Common myeloid progenitor, CD34-positive (primary cell): ENCODE measurements around the gene ANKMY1.
A peak's percentile ranks its signal among the peaks of the same experiment; 100 is the strongest.

Source experiments
- CTCF ChIA-PET: fragments of 350-600 bp; sonication (Branson Sonifier 250); formaldehyde crosslinking; loops from one replicate; lab custom pipeline; 2021; ENCODE audit warnings: antibody characterized with exemption; lab: Charles Lee
- POLR2A ChIA-PET: fragments of 350-600 bp; sonication (Branson Sonifier 250); formaldehyde crosslinking; loops from one replicate; lab custom pipeline; 2021; ENCODE audit warnings: antibody characterized with exemption; lab: Charles Lee
- DNase-seq, 3 donors: peaks; one replicate each; pipeline versions ENCODE4 v3.0.0 to v3.0.0-alpha.2; 2013
- H3K27ac ChIP-seq, 2 experiments: 1 replicate in 1 of 2; 2 replicates in 1 of 2; pipeline ENCODE4 v1.7.0; 2013; ENCODE audit warnings: inconsistent platforms in 2 of 2, low read length in 2 of 2, mild to moderate bottlenecking in 2 of 2, low read depth in 1 of 2, moderate library complexity in 1 of 2; ENCODE audit not compliant: severe bottlenecking in 2 of 2, insufficient read depth in 1 of 2, poor library complexity in 1 of 2
- H3K27me3 ChIP-seq, 5 experiments: replicated peaks in 2 of 5; 1 replicate in 3 of 5; 2 replicates in 2 of 5; pipeline versions ENCODE4 v1.6.1 to v1.7.0; 2013; ENCODE audit warnings: low read length in 4 of 5, mild to moderate bottlenecking in 2 of 5, moderate library complexity in 2 of 5, inconsistent platforms in 1 of 5; ENCODE audit not compliant: insufficient read depth in 5 of 5, control insufficient read depth in 4 of 5
- H3K36me3 ChIP-seq, 4 experiments: 1 replicate in 2 of 4; 2 replicates in 2 of 4; pipeline versions ENCODE4 v1.6.1 to v1.7.0; 2013; ENCODE audit warnings: low read length in 3 of 4, control low read depth in 1 of 4, mild to moderate bottlenecking in 1 of 4; ENCODE audit not compliant: control insufficient read depth in 4 of 4, insufficient read depth in 4 of 4
- H3K4me1 ChIP-seq, 4 experiments: 1 replicate in 3 of 4; 2 replicates in 1 of 4; pipeline versions ENCODE4 v1.6.1 to v1.7.1; 2013; ENCODE audit warnings: low read length in 3 of 4, mild to moderate bottlenecking in 3 of 4, control low read depth in 1 of 4, inconsistent platforms in 1 of 4, moderate library complexity in 1 of 4; ENCODE audit not compliant: control insufficient read depth in 4 of 4, insufficient read depth in 4 of 4; ENCODE audit errors: control extremely low read depth in 1 of 4
- H3K4me3 ChIP-seq, 7 experiments: 1 replicate in 4 of 7; 2 replicates in 3 of 7; pipeline versions ENCODE4 v1.5.1 to v1.7.0; 2013; ENCODE audit warnings: mild to moderate bottlenecking in 7 of 7, low read length in 6 of 7, moderate library complexity in 6 of 7, inconsistent platforms in 2 of 7, low read depth in 2 of 7, control low read depth in 1 of 7; ENCODE audit not compliant: insufficient read depth in 4 of 7, control insufficient read depth in 1 of 7; ENCODE audit errors: extremely low read depth in 1 of 7
- H3K9me3 ChIP-seq, 5 experiments: 1 replicate in 4 of 5; 2 replicates in 1 of 5; pipeline versions ENCODE4 v1.6.1 to v1.7.1; 2013; ENCODE audit warnings: low read length in 4 of 5, mild to moderate bottlenecking in 2 of 5, inconsistent platforms in 1 of 5, low read depth in 1 of 5, moderate library complexity in 1 of 5; ENCODE audit not compliant: control insufficient read depth in 4 of 5, insufficient read depth in 2 of 5; ENCODE audit errors: control extremely low read depth in 1 of 5
- WGBS: methylation state at CpG from one replicate; pipeline ENCODE4 v1.1.5; 2013; ENCODE audit not compliant: insufficient coverage; 5-methylcytosine and 5-hydroxymethylcytosine counted together

Gene ANKMY1

DNA sequence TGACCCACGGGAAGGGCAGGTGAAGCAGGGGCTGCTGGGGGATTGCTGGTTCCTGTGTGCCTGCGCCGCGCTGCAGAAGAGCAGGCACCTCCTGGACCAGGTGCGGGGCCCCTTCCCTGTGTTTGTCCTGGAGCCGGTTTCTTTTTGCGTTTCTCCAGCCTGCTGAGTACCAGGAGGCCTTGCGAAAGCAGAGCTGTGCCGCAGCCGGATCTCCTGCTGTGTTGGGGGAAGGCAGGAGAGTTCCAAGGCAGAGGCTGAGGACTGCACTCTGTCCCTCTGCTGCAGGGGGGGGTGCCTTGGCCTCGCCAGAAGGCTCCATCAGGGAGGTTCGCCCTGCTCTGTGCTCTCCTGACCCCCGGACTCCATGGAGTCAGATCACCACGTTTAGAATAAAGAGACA is 31.6 kb upstream of the ANKMY1 start:
- Histone ChIP-seq H3K36me3 (peaks cover 5 to 41% (median 34%) of the 10 kb centered on the region in 4 experiments), H3K4me3 (no peak overlapping the region), H3K27me3 (no peaks in the 10 kb centered on the region), H3K9me3 (no peaks in the 10 kb centered on the region), H3K27ac (no peak overlapping the region), H3K4me1 (peaks cover 2 to 33% (median 32%) of the 10 kb centered on the region in 4 experiments)
- POLR2A ChIA-PET, result no interaction called here
- DNase-seq, result no peak
- 96% methylated on average over 10 of the region's 14 CpGs for WGBS
- CTCF ChIA-PET, result interaction anchor here (1.0 to 2.4 kb wide), 4 partner anchors 14 to 32 kb away, joined by 3 to 6 read pairs (median 4); no protein-coding TSS in a partner anchor

DNA sequence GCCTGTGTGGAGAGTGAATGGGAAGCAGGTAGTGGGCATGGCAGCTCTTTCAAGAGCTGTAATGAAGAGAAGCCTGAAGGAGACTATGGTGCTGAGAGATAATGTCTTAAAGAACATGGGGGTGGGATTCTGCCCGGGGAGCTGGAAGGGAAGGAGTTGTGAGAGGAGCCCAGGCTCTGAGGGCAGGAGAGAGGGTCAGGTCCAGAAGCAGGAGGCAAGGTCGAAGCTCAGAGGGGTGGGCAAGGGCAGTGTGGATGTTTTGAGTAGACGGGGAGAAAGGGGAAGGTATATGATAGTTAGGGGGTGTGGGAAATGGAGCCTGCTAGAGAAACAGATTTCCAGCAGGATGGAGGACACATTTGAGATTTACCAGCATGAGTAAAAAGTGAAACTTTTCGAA is 30.9 kb upstream of the ANKMY1 start:
- H3K36me3 ChIP-seq, result peaks cover 5 to 41% (median 30%) of the 10 kb centered on the region in 4 experiments
- H3K27me3 ChIP-seq, result no peaks in the 10 kb centered on the region
- ChIA-PET CTCF (interaction anchor here (0.6 to 2.4 kb wide), 7 partner anchors 15 to 76 kb away, joined by 3 to 6 read pairs (median 4); no protein-coding TSS in a partner anchor), POLR2A (interaction anchor here (3.6 kb wide), 1 partner anchor 22 kb away, joined by 39 read pairs; the partner anchor contains the start of gene RNPEPL1)
- no peaks in the 10 kb centered on the region for H3K9me3 ChIP-seq
- peaks cover 2 to 34% (median 32%) of the 10 kb centered on the region in 4 experiments for H3K4me1 ChIP-seq
- WGBS, result 90% methylated on average over 4 of the region's 4 CpGs
- DNase-seq, result no peak
- H3K4me3 ChIP-seq, result no peak overlapping the region
- no peak overlapping the region for H3K27ac ChIP-seq

- WGBS, result 92% methylated on average over 10 of the region's 10 CpGs
- CTCF ChIA-PET, result interaction anchor here (0.6 to 2.8 kb wide), 13 partner anchors 15 to 143 kb away, joined by 3 to 16 read pairs (median 4); no protein-coding TSS in a partner anchor
These were observed 30.3 kb upstream of the ANKMY1 start for GRCh38 chr2:240588006-240588655.

DNA sequence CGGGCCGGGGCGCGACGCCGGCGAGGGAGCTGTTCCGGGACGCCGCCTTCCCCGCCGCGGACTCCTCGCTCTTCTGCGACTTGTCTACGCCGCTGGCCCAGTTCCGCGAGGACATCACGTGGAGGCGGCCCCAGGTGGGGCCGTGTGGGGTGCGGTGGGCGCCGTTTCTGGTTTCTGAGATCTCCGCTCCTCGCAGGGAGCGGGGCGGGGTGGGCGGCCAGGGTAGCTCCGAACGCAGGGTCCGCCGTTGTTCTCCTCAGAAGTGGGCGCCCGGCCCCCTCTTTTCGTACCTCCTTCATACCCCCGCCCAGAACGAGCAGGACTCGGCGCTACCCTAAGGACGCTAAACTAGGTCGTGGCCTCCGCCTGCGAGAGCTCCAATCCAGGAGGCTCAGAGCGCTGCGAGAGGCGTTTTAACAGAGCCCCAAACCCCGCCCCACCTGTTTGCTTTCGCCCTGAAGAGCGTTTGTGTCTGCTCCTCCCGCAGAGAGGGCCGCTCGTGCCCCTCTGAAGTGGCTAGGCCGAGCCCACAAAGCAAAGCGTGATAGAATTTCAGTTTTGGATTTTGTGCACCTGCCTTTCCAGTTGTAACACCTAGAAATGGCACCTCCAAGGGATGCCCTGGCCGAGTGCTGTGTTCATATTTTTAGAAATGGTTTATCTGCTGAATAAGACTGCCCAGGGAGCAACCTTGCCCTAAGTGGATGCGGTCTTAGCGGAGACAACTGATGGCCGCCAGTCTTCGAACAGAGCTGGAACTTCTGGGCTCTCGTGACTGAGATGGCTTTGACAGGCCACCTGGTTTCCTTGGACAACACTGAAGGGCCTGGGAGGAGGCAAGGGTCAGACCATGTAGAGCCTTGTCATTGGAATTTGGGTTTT is 29.4 kb upstream of the ANKMY1 start:
- ChIA-PET POLR2A (interaction anchor here (0.7 to 3.6 kb wide), 8 partner anchors 16 to 38 kb away, joined by 3 to 39 read pairs (median 3); partner anchors contain the start of genes DUSP28, GPR35 and RNPEPL1), CTCF (interaction anchor here (0.8 to 4.0 kb wide), 16 partner anchors 12 to 146 kb away, joined by 3 to 20 read pairs (median 4); partner anchors contain the start of gene ANKMY1)
- H3K27me3 ChIP-seq, result no peaks in the 10 kb centered on the region
- H3K27ac ChIP-seq, result peak overlapping the region in 1 of 2 experiments; percentile 84
- DNase-seq, result peak in 2 of 3 donors; percentile 55 to 58
- H3K36me3 ChIP-seq, result peaks cover 5 to 33% (median 27%) of the 10 kb centered on the region in 4 experiments
- H3K9me3 ChIP-seq, result no peaks in the 10 kb centered on the region
- WGBS, result 7% methylated on average over 48 of the region's 62 CpGs
- H3K4me3 ChIP-seq, result peak overlapping the region; percentile 68 to 97 (median 90)
- H3K4me1 ChIP-seq, result peaks cover 2 to 34% (median 32%) of the 10 kb centered on the region in 4 experiments

More at GRCh38 chr2:240588006-240588655, 30.3 kb upstream of the ANKMY1 start:
- Histone ChIP-seq H3K27ac (no peak overlapping the region), H3K4me3 (peak overlapping the region in 3 of 7 experiments; percentile 86 to 97 (median 95)), H3K9me3 (no peaks in the 10 kb centered on the region), H3K27me3 (no peaks in the 10 kb centered on the region), H3K36me3 (peaks cover 5 to 35% (median 28%) of the 10 kb centered on the region in 4 experiments), H3K4me1 (peaks cover 2 to 34% (median 32%) of the 10 kb centered on the region in 4 experiments)
- DNase-seq, result no peak
- POLR2A ChIA-PET, result interaction anchor here (1.2 to 3.6 kb wide), 3 partner anchors 21 to 35 kb away, joined by 3 to 39 read pairs (median 3); partner anchors contain the start of gene RNPEPL1

DNA sequence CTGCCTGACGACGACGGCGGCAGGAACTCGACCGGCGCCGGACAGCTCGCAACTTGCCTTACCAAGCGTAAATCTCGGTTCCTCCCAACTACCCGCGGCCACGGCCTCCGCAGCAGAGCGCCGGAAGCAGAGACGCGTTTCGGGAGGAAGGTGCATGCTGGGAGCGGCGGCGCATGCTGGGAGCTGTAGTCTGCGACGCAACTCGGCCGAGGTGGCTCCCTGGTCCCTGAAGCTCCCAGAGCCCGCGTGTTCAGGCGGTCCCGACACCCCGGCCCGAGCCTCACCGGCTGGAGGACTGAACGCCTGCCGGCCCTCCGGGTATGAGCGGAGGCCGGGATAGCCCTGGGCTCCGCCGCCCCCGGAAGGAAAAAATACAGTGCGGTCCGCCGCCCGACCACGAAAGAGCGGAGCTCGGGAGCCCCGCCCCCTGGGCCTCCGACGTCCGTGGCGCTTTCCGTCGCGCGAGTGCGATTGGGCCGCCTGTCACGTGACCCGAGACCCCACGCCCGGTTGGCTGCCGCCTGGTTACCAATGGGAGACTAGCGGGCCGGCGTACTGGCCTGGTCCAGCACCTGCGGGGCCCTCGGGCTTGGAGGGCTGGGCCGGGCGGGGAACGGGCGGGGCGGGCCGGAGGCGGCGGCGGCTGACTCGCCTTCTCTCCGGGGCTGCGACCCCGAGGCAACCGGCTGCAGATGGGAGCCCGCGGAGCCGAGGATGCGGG is 28.6 kb upstream of the ANKMY1 start, which contains the start of gene CAPN10:
TSS of gene CAPN10 (plus strand) at position 537 of the 721 bp plus-strand sequence. CDS start at position 715, 178 bp downstream.
- peak within 1 kb of the TSS; percentile 68 to 97 (median 90) for H3K4me3 ChIP-seq
- H3K27me3 ChIP-seq, result no peaks in the 10 kb centered on the region
- H3K4me1 ChIP-seq, result peaks cover 2 to 34% (median 32%) of the 10 kb centered on the region in 4 experiments
- ChIA-PET POLR2A (interaction anchor here (0.6 to 3.6 kb wide), 7 partner anchors 15 to 39 kb away, joined by 3 to 39 read pairs (median 4); partner anchors contain the start of genes DUSP28, GPR35 and RNPEPL1), CTCF (interaction anchor here (0.7 to 4.0 kb wide), 17 partner anchors 8 to 254 kb away, joined by 3 to 20 read pairs (median 3); partner anchors contain the start of gene ANKMY1)
- DNase-seq, result peak; percentile 91 to 95 (median 95)
- H3K9me3 ChIP-seq, result peaks cover 0 to 2% (median 0%) of the 10 kb centered on the region in 5 experiments
- WGBS, result 0% methylated on average over 79 of the region's 88 CpGs
- peaks cover 5 to 25% (median 20%) of the 10 kb centered on the region in 4 experiments for H3K36me3 ChIP-seq
- H3K27ac ChIP-seq, result peak within 1 kb of the TSS; percentile 58 to 84
